Measurements from ENCODE around the gene MAPK11. TPM values are rescaled to one million over a fixed set of nuclear protein-coding genes. Genes with fewer than 3 reads are reported as not detected.

Gene MAPK11
- total RNA-seq, 1 donor from 2014 or later, result 11.3 TPM

DNA sequence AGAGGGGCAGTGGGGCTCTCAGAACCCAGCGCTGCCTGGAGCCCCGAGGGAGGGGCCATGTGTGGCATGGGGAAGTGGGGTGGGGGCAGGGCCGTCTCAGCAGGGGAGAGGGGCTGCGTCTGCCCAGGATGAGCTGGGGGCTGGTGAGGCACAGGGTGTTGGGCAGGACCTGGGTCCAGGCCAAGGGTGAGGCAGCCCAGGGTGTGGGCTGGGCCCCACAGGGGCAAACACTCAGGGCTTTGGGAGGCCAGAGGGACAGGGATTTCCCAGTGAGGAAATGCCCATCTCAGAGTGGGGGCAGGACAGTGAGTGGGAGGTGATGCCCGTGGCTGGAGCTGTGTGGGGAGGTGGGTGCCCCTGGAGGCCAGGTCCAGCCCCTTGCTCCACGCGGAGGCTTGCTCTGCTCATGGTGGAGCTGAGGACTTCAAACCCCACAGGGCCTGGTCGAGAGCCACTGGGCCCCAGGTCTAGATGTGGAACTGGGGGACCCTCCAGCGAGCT lies 31.9 kb upstream of the MAPK11 start:
- TF ChIP-seq, protein P1, sequence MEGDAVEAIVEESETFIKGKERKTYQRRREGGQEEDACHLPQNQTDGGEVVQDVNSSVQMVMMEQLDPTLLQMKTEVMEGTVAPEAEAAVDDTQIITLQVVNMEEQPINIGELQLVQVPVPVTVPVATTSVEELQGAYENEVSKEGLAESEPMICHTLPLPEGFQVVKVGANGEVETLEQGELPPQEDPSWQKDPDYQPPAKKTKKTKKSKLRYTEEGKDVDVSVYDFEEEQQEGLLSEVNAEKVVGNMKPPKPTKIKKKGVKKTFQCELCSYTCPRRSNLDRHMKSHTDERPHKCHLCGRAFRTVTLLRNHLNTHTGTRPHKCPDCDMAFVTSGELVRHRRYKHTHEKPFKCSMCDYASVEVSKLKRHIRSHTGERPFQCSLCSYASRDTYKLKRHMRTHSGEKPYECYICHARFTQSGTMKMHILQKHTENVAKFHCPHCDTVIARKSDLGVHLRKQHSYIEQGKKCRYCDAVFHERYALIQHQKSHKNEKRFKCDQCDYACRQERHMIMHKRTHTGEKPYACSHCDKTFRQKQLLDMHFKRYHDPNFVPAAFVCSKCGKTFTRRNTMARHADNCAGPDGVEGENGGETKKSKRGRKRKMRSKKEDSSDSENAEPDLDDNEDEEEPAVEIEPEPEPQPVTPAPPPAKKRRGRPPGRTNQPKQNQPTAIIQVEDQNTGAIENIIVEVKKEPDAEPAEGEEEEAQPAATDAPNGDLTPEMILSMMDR (IDR thresholded peaks at IDR 0.05), result no peak
- ATAC-seq (ENCODE audit: low read depth) (no peak), DNase-seq (no peak)
- ChIA-PET CTCF (interaction anchor here (0.7 to 1.5 kb wide), 2 partner anchors 26 to 40 kb away, joined by 3 to 8 read pairs; no protein-coding TSS in a partner anchor), POLR2A (interaction anchor here (0.6 to 3.0 kb wide), 4 partner anchors 9 to 30 kb away, joined by 3 to 15 read pairs (median 8); no protein-coding TSS in a partner anchor)
- intact Hi-C loops (cut with micrococcal nuclease), result loop anchor here (2.0 kb wide), 1 partner anchor 25 kb away; the partner anchor contains the start of gene DENND6B
- peaks cover 2% of the 10 kb centered on the region for H3K27me3 Mint-ChIP-seq
- peaks cover 63% of the 10 kb centered on the region for H3K4me1 Mint-ChIP-seq
- H3K4me3 Mint-ChIP-seq, result no peak overlapping the region
- no peaks in the 10 kb centered on the region for H3K36me3 Mint-ChIP-seq (ENCODE audit: low read depth)
- H3K9me3 Mint-ChIP-seq, result no peaks in the 10 kb centered on the region
- no peak overlapping the region for H3K27ac Mint-ChIP-seq

DNA sequence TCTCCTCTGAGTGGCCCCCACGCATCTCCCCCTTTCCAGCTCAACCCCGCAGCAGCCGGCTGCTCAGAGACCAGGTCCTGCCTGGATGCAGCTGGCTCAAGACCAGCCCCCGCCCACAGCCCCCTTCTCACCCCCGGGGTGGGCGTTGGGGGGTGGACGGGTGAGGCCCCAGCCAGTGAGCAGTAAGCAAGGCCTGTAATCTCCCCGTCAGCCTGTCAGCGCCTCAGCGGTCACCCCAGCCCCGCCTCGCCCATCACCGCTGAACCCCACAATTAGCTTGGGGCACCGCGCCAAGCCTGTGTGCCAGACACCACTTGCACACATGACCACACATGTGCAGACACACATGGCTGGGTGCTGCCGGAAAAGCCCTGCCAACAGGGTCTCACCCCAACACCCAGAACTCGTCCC lies 31.4 kb upstream of the MAPK11 start:
- ChIA-PET POLR2A (interaction anchor here (2.5 to 3.0 kb wide), 2 partner anchors 8 to 13 kb away, joined by 10 to 15 read pairs; no protein-coding TSS in a partner anchor), CTCF (interaction anchor here (0.9 to 1.5 kb wide), 2 partner anchors 10 to 40 kb away, joined by 3 to 8 read pairs; no protein-coding TSS in a partner anchor)
- DNase-seq, result no peak
- ATAC-seq (ENCODE audit: low read depth), result peak; percentile 9
- H3K27ac Mint-ChIP-seq, result no peak overlapping the region
- intact Hi-C loops (cut with micrococcal nuclease), result loop anchor here (2.0 kb wide), 1 partner anchor 13 kb away; no protein-coding TSS in a partner anchor
- H3K36me3 Mint-ChIP-seq (ENCODE audit: low read depth), result no peaks in the 10 kb centered on the region
- H3K4me3 Mint-ChIP-seq, result peak overlapping the region; percentile 60
- TF ChIP-seq, protein P1 (IDR thresholded peaks at IDR 0.05), result no peak
- peaks cover 63% of the 10 kb centered on the region for H3K4me1 Mint-ChIP-seq
- H3K9me3 Mint-ChIP-seq, result no peaks in the 10 kb centered on the region
- peaks cover 2% of the 10 kb centered on the region for H3K27me3 Mint-ChIP-seq

DNA sequence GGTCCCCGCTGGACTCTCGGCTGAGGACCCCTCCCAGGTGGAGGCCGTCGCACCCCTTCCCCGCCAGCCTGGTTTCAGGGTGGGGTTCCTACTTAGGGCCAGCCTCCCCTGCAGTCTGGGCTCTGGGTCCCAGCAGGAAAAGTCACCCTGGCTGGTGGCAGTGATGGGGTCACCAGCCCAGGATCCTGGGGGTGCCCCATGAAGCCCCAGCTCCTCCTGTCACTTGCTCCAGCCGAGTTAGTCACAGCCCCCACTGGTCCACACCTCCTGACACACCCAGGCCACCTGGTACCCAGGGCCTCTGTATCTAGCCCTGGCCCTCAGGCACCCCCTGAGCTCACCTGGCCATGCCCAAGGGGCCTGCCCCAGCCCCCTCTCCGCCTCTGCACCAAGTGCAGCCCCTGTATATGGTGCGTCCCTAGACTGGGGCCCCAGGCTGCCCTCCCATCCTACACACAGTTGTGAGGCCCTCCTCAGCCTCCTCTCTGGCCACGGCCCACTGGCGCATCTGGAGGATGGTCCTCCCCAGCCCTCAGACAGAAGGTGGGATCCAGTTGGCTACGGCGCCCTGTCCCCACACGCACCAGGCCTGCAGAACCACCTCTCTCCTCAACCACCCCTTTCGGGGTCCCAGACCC lies 30.6 kb upstream of the MAPK11 start:
- no peaks in the 10 kb centered on the region for H3K9me3 Mint-ChIP-seq
- intact Hi-C loops (cut with micrococcal nuclease), result loop anchor here (2.0 kb wide), 1 partner anchor 14 kb away; no protein-coding TSS in a partner anchor
- TF ChIP-seq, protein P1 (IDR thresholded peaks at IDR 0.05), result no peak
- H3K27ac Mint-ChIP-seq, result no peak overlapping the region
- no peaks in the 10 kb centered on the region for H3K36me3 Mint-ChIP-seq (ENCODE audit: low read depth)
- ChIA-PET POLR2A (interaction anchor here (0.9 to 3.0 kb wide), 3 partner anchors 8 to 108 kb away, joined by 4 to 15 read pairs (median 10); no protein-coding TSS in a partner anchor), CTCF (interaction anchor here (0.9 kb wide), 1 partner anchor 9 kb away, joined by 3 read pairs; no protein-coding TSS in a partner anchor)
- peak overlapping the region; percentile 35 for H3K4me3 Mint-ChIP-seq
- DNase-seq (no peak), ATAC-seq (ENCODE audit: low read depth) (no peak)
- H3K4me1 Mint-ChIP-seq, result peaks cover 57% of the 10 kb centered on the region
- H3K27me3 Mint-ChIP-seq, result peaks cover 2% of the 10 kb centered on the region

DNA sequence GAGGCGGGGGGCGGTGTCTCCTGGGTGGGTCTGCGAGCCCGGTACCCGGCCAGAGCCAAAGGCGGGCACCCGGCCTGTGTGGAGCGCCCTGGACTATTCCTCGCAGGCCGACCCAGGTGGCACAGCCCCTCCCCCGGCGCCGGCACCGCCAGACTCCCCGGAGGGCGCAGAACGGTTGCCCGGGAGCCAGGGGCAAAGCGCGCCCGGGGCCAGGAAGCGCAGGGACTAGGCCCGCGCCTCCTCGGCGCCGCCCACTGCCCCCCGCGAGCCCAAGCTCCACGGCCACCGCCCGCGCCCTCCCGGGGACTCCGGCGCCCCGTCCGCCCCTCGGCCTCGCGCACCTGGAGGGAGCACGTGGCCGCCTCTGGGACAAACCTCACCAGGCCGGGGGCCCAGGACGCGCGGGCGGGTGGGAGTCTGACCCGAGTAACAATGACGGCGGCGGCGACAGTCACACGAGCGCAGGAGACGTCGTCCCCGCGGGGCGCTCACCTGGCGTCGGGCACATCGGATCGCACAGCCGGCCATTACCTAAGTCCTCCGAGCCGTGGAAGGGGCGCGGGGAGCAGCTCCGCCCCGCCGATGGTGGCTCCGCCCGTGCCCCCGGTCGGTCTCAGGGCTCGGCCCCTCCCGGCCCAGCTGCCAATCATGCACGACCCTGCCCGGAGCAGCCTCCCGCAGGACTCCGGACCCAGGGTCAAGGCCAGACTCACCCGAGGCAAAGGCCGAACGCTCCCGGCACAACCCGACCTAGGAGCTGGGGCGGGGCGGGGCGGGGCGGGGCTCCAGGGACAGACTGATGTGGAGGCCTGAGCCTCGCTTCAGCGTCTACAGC lies 29.8 kb upstream of the MAPK11 start:
- intact Hi-C loops (cut with micrococcal nuclease), result loop anchor here (2.0 kb wide), 1 partner anchor 15 kb away; no protein-coding TSS in a partner anchor
- ChIA-PET CTCF (no interaction called here), POLR2A (interaction anchor here (0.9 to 3.0 kb wide), 2 partner anchors 15 to 108 kb away, joined by 4 to 15 read pairs; no protein-coding TSS in a partner anchor)
- ATAC-seq (ENCODE audit: low read depth) (no peak), DNase-seq (no peak)
- Mint-ChIP-seq H3K9me3 (no peaks in the 10 kb centered on the region), H3K4me3 (no peak overlapping the region), H3K36me3 (ENCODE audit: low read depth) (no peaks in the 10 kb centered on the region), H3K27me3 (peaks cover 2% of the 10 kb centered on the region), H3K27ac (no peak overlapping the region), H3K4me1 (peaks cover 56% of the 10 kb centered on the region)
- TF ChIP-seq, protein P1 (IDR thresholded peaks at IDR 0.05), result no peak

All from activated B cell treated with CpG ODN at 0.5 μM for 24 hours (primary cell).